Frontal cortex (tissue), 1 donor: ENCODE results near the gene SGPL1. TPM values are rescaled to one million over a fixed set of nuclear protein-coding genes. Genes with fewer than 3 reads are reported as not detected.

Experiments
- small RNA-seq: library from RNA; depleted of rRNA; stranded (forward); fragments of <200 nt; gene quantifications from one replicate; pipeline ENCODE3, GENCODE V24; 2014
- total RNA-seq: library from RNA; depleted of rRNA; stranded (reverse); fragments of >200 nt; gene quantifications from one replicate; pipeline ENCODE4 v1.2.3, GENCODE V29; 2014

SGPL1 gene
- total RNA-seq, 1 donor from 2014 or later = 40.4 TPM

Small RNA genes lying within 50 kb of the gene (small RNA-seq; reads per million reads assigned to genes)
- gene RPS26P40 = not detected

Other genes with a start within 250 kb of the SGPL1 start
- not detected for gene PRF1, start 213.2 kb upstream of the SGPL1 start, total RNA-seq
- 0.41 TPM for gene ADAMTS14, start 143.4 kb upstream of the SGPL1 start, total RNA-seq
- gene TBATA, start 30.6 kb upstream of the SGPL1 start, total RNA-seq = not detected
- gene PCBD1, start 72.6 kb downstream of the SGPL1 start, total RNA-seq = 12.2 TPM